H1 (cell line): ENCODE results near the gene PDZRN3. TPM values are rescaled to one million over a fixed set of nuclear protein-coding genes. Genes with fewer than 3 reads are reported as not detected.

ENCODE experiments used
- CTCF ChIA-PET: fragments of 300-600 bp; sonication (Branson Sonifier 250); formaldehyde crosslinking; loops from one replicate; lab custom pipeline; 2021; ENCODE audit not compliant: partially characterized antibody; lab: Charles Lee
- POLR2A ChIA-PET: fragments of 300-600 bp; sonication (Branson Sonifier 250); formaldehyde crosslinking; loops from one replicate; lab custom pipeline; 2021; ENCODE audit warnings: inconsistent platforms; ENCODE audit not compliant: partially characterized antibody; lab: Charles Lee
- DNase-seq, 2 experiments: peaks; one replicate each; pipeline versions ENCODE4 v3.0.0 to v3.0.0-alpha.2; 2010 to 2022; ENCODE audit warnings: low spot score in 2 of 2, low read depth in 1 of 2, mixed read lengths in 1 of 2
- FAIRE-seq: peaks from 2 replicates; lab custom pipeline; 2011; peaks lifted over from hg19 to GRCh38; lab: Jason Lieb, UNC
- H2AFZ ChIP-seq: 2 replicates; pipeline ENCODE4 v1.8.1; 2012; ENCODE audit warnings: low read length, inconsistent platforms
- H2AK5ac ChIP-seq: 2 replicates; pipeline ENCODE4 v1.6.1; 2013; ENCODE audit warnings: low read depth, low read length
- H2BK120ac ChIP-seq: replicated peaks from 2 replicates; pipeline ENCODE3; 2013; ENCODE audit warnings: low read depth, low read length, inconsistent platforms
- H2BK12ac ChIP-seq: 2 replicates; pipeline ENCODE4 v1.6.1; 2013; ENCODE audit warnings: low read depth, low read length
- H2BK15ac ChIP-seq: 2 replicates; pipeline ENCODE4 v1.6.1; 2013; ENCODE audit warnings: low read length
- H2BK20ac ChIP-seq: 2 replicates; pipeline ENCODE4 v1.6.1; 2013; ENCODE audit warnings: low read length
- H2BK5ac ChIP-seq: 2 replicates; pipeline ENCODE4 v1.6.1; 2013; ENCODE audit warnings: low read depth, low read length
- H3K14ac ChIP-seq: 2 replicates; pipeline ENCODE4 v1.6.1; 2013; ENCODE audit warnings: inconsistent platforms; ENCODE audit not compliant: insufficient read length
- H3K18ac ChIP-seq: 2 replicates; pipeline ENCODE4 v1.6.1; 2013; ENCODE audit warnings: low read length; ENCODE audit errors: extremely low read depth
- H3K23ac ChIP-seq: 2 replicates; pipeline ENCODE4 v1.6.1; 2013; ENCODE audit warnings: inconsistent platforms; ENCODE audit not compliant: insufficient read length
- H3K23me2 ChIP-seq: 2 replicates; pipeline ENCODE4 v1.6.1; 2013; ENCODE audit warnings: low read depth, low read length
- H3K27ac ChIP-seq: 2 replicates; pipeline ENCODE4 v1.6.1; 2011; ENCODE audit warnings: low read depth, low read length, inconsistent platforms
- H3K27me3 ChIP-seq, 4 experiments: replicated peaks in 1 of 4; 1 replicate in 1 of 4; 2 replicates in 3 of 4; pipeline versions ENCODE4 v1.6.1 to v1.8.1; 2011 to 2013; ENCODE audit warnings: low read length in 3 of 4, mild to moderate bottlenecking in 3 of 4, inconsistent platforms in 2 of 4, mixed read lengths in 2 of 4, moderate library complexity in 1 of 4; ENCODE audit not compliant: control insufficient read depth in 3 of 4, insufficient read depth in 3 of 4; ENCODE audit errors: extremely low read depth in 1 of 4
- H3K36me3 ChIP-seq, 4 experiments: 2 replicates each; pipeline versions ENCODE4 v1.6.1 to v1.8.1; 2011 to 2013; ENCODE audit warnings: mild to moderate bottlenecking in 4 of 4, low read length in 3 of 4, moderate library complexity in 2 of 4, control low read depth in 1 of 4, inconsistent platforms in 1 of 4; ENCODE audit not compliant: insufficient read depth in 4 of 4, control insufficient read depth in 2 of 4
- H3K4ac ChIP-seq: replicated peaks from 2 replicates; pipeline ENCODE3; 2013; ENCODE audit warnings: low read length, low read depth, mixed read lengths, inconsistent platforms; ENCODE audit not compliant: insufficient read length
- H3K4me1 ChIP-seq, 4 experiments: replicated peaks in 1 of 4; 1 replicate in 1 of 4; 2 replicates in 3 of 4; pipeline versions ENCODE4 v1.6.1 to v1.8.1; 2011 to 2013; ENCODE audit warnings: low read length in 3 of 4, inconsistent platforms in 2 of 4, mixed read lengths in 1 of 4; ENCODE audit not compliant: insufficient read depth in 4 of 4, control insufficient read depth in 3 of 4
- H3K4me2 ChIP-seq, 2 experiments: 2 replicates each; pipeline versions ENCODE4 v1.6.1 to v1.8.1; 2011 to 2013; ENCODE audit warnings: low read depth in 2 of 2, low read length in 2 of 2, control low read depth in 1 of 2, inconsistent platforms in 1 of 2, mild to moderate bottlenecking in 1 of 2; ENCODE audit not compliant: insufficient read depth in 1 of 2
- H3K4me3 ChIP-seq, 4 experiments: fragments of 200-600, 300-600 bp in 1 of 4; sonication (generic), shearing (Covaris generic), sonication (Bioruptor Twin) in 1 of 4; 2 replicates each; pipeline versions ENCODE4 v1.5.1 to v1.8.1; 2011 to 2016; ENCODE audit warnings: low read length in 4 of 4, low read depth in 3 of 4, control low read depth in 2 of 4, inconsistent platforms in 2 of 4, mild to moderate bottlenecking in 2 of 4, mixed read lengths in 1 of 4, moderate library complexity in 1 of 4; ENCODE audit not compliant: insufficient read depth in 2 of 4; ENCODE audit errors: extremely low read depth in 1 of 4
- H3K56ac ChIP-seq: replicated peaks from 2 replicates; pipeline ENCODE3; 2013; ENCODE audit warnings: low read depth, mild to moderate bottlenecking, mixed read lengths, low read length, inconsistent platforms; ENCODE audit not compliant: insufficient read length
- H3K79me1 ChIP-seq: 2 replicates; pipeline ENCODE4 v1.6.1; 2013; ENCODE audit warnings: low read depth, low read length, control low read depth
- H3K79me2 ChIP-seq, 2 experiments: 2 replicates each; pipeline versions ENCODE4 v1.6.1 to v1.8.1; 2012 to 2013; ENCODE audit warnings: low read length in 2 of 2, mild to moderate bottlenecking in 2 of 2, inconsistent platforms in 1 of 2; ENCODE audit not compliant: insufficient read depth in 2 of 2, control insufficient read depth in 1 of 2
- H3K9ac ChIP-seq, 4 experiments: replicated peaks in 1 of 4; 1 replicate in 1 of 4; 2 replicates in 3 of 4; pipeline versions ENCODE4 v1.6.1 to v1.8.1; 2011 to 2013; ENCODE audit warnings: low read depth in 3 of 4, low read length in 3 of 4, control low read depth in 2 of 4, mild to moderate bottlenecking in 2 of 4, moderate library complexity in 2 of 4, inconsistent platforms in 1 of 4; ENCODE audit errors: extremely low read depth in 1 of 4
- H3K9me3 ChIP-seq, 2 experiments: 2 replicates each; pipeline versions ENCODE4 v1.6.1 to v1.8.1; 2012 to 2013; ENCODE audit warnings: mild to moderate bottlenecking in 2 of 2, moderate library complexity in 2 of 2, control low read depth in 1 of 2, inconsistent platforms in 1 of 2, low read depth in 1 of 2, low read length in 1 of 2, mixed read lengths in 1 of 2; ENCODE audit not compliant: insufficient read depth in 2 of 2
- H4K20me1 ChIP-seq, 2 experiments: replicated peaks in 1 of 2; 2 replicates each; pipeline versions ENCODE3 to v1.8.1; 2011 to 2013; ENCODE audit warnings: inconsistent platforms in 2 of 2, low read length in 2 of 2, mild to moderate bottlenecking in 1 of 2; ENCODE audit not compliant: insufficient read depth in 2 of 2, control insufficient read depth in 1 of 2
- H4K5ac ChIP-seq: 2 replicates; pipeline ENCODE4 v1.6.1; 2013; ENCODE audit warnings: low read length, low read depth, mixed read lengths, inconsistent platforms; ENCODE audit not compliant: insufficient read length
- H4K8ac ChIP-seq: 2 replicates; pipeline ENCODE4 v1.8.0; 2013; ENCODE audit warnings: mild to moderate bottlenecking, moderate library complexity, low read length, inconsistent platforms; ENCODE audit not compliant: insufficient read depth; ENCODE audit errors: extremely low read depth
- H4K91ac ChIP-seq: replicated peaks from 2 replicates; pipeline ENCODE3; 2013; ENCODE audit warnings: low read length, mixed read lengths, inconsistent platforms; ENCODE audit not compliant: insufficient read length
- BACH1 ChIP-seq: IDR thresholded peaks from 2 replicates; pipeline ENCODE4 v1.6.1; 2012; ENCODE audit warnings: low read length, improper control_type of control experiment
- CBX5 ChIP-seq: fragments of 300-800, 300-1000 bp; sonication (generic); IDR thresholded peaks from 2 replicates; pipeline ENCODE4 v1.7.1; 2016; ENCODE audit warnings: antibody characterized with exemption, low read length, low read depth
- CHD1 ChIP-seq: IDR thresholded peaks from 2 replicates; pipeline ENCODE4 v1.6.1; 2012; ENCODE audit warnings: low read depth, low read length, improper control_type of control experiment
- EGR1 ChIP-seq: IDR thresholded peaks from 2 replicates; pipeline ENCODE4 v1.6.1; 2011; ENCODE audit warnings: low read depth, low read length, borderline replicate concordance
- HDAC6 ChIP-seq: IDR thresholded peaks from one replicate; pipeline ENCODE4 v1.7.1; 2012; ENCODE audit warnings: low read depth, mild to moderate bottlenecking, inconsistent platforms, low read length, moderate library complexity
- JUN ChIP-seq: IDR thresholded peaks from 2 replicates; pipeline ENCODE4 v1.6.1; 2011; ENCODE audit warnings: low read depth, mild to moderate bottlenecking, improper control_type of control experiment, low read length
- NRF1 ChIP-seq: IDR thresholded peaks from 2 replicates; pipeline ENCODE4 v1.6.1; 2011; ENCODE audit warnings: mild to moderate bottlenecking, low read depth, low read length, improper control_type of control experiment
- RFX5 ChIP-seq: IDR thresholded peaks from 2 replicates; pipeline ENCODE4 v1.6.1; 2011; ENCODE audit warnings: low read depth, low read length, improper control_type of control experiment, borderline replicate concordance
- SIRT6 ChIP-seq: IDR thresholded peaks from one replicate; pipeline ENCODE4 v1.7.1; 2012; ENCODE audit warnings: low read length, inconsistent platforms
- TEAD4 ChIP-seq: IDR thresholded peaks from 2 replicates; pipeline ENCODE4 v1.6.1; 2012; ENCODE audit warnings: low read depth, low read length, inconsistent platforms, mixed read lengths
- WGBS, 2 experiments: shearing (Covaris generic) in 1 of 2; methylation state at CpG; one replicate each; pipeline versions ENCODE4 v1.1.6 to v1.1.7; 2013 to 2015; ENCODE audit warnings: low lambda C conversion rate in 2 of 2, mixed read lengths in 2 of 2, inconsistent platforms in 1 of 2, low coverage in 1 of 2, missing lambda C conversion rate in 1 of 2; ENCODE audit not compliant: insufficient replicate concordance in 2 of 2, insufficient coverage in 1 of 2, insufficient read length in 1 of 2; ENCODE audit errors: extremely low coverage in 1 of 2, missing lambda C conversion rate in 1 of 2; 5-methylcytosine and 5-hydroxymethylcytosine counted together
- polyA plus RNA-seq, 7 experiments: library from polyadenylated mRNA; depleted of rRNA in 3 of 7; stranded (reverse) in 5 of 7; unstranded in 2 of 7; fragments of >200 nt in 5 of 7; fragments of 200-250 nt in 2 of 7; gene quantifications; 1 replicate in 5 of 7; 2 replicates in 1 of 7; 4 replicates in 1 of 7; pipeline versions ENCODE4 v1.2.1 to v1.2.3, GENCODE V29; 2011 to 2013; ENCODE audit warnings: missing spikeins in 2 of 7, mixed read lengths in 2 of 7
- total RNA-seq: library from RNA; stranded (reverse); fragmentation: NEBNext Ultra II Directional; extraction: Animal tissue kit (Norgen Biotek cat#: 25700); gene quantifications from 2 replicates; pipeline ENCODE4 v1.2.1, GENCODE V29; 2021

The PDZRN3 gene
- total and polyA plus RNA-seq, 2 of the 8 experiments (the other 6 are each of a cell fraction or from before 2014, with no cell fraction given), result 4.2 to 20.5 TPM

GRCh38 chr3:73469331-73469730, 155.4 kb downstream of the PDZRN3 start:
- Histone ChIP-seq H3K14ac (no peak overlapping the region), H3K9me3 (no peaks in the 10 kb centered on the region), H3K4me3 (no peak overlapping the region), H3K56ac (no peak overlapping the region), H3K36me3 (no peaks in the 10 kb centered on the region), H2BK12ac (no peak overlapping the region), H3K79me2 (peaks cover 0 to 2% of the 10 kb centered on the region in 2 experiments; a peak in 1 of 4 replicates), H2BK120ac (no peak overlapping the region), H3K9ac (no peak overlapping the region), H3K79me1 (no peaks in the 10 kb centered on the region), H2AFZ (no peak overlapping the region), H3K27me3 (peaks cover 0 to 1% (median 0%) of the 10 kb centered on the region in 4 experiments; a peak in 1 of 7 replicates), H3K4me2 (no peak overlapping the region), H3K4ac (no peak overlapping the region), H3K23me2 (no peaks in the 10 kb centered on the region), H2BK20ac (no peak overlapping the region), H4K5ac (no peak overlapping the region), H3K4me1 (peaks cover 0 to 5% (median 0%) of the 10 kb centered on the region in 4 experiments; a peak in 1 of 7 replicates), H4K91ac (no peak overlapping the region), H2BK5ac (no peak overlapping the region), H3K23ac (no peak overlapping the region), H3K18ac (no peak overlapping the region), H4K8ac (no peak overlapping the region), H3K27ac (no peak overlapping the region), H4K20me1 (no peaks in the 10 kb centered on the region), H2BK15ac (no peak overlapping the region), H2AK5ac (no peak overlapping the region)
- ChIA-PET CTCF (interaction anchor here (0.8 kb wide), 1 partner anchor 16 kb away, joined by 5 read pairs; no protein-coding TSS in a partner anchor), POLR2A (no interaction called here)
- no peak for TF ChIP-seq CHD1
- TF ChIP-seq JUN, result no peak
- TF ChIP-seq CBX5, result no peak
- no peak for TF ChIP-seq NRF1
- no peak for TF ChIP-seq RFX5
- TF ChIP-seq HDAC6, result no peak
- no peak for TF ChIP-seq TEAD4
- no peak for TF ChIP-seq EGR1
- no peak for TF ChIP-seq SIRT6
- TF ChIP-seq BACH1, result no peak
- WGBS, 2 experiments, result 93% methylated on average over 9 of the region's 9 CpGs; no CpG with 5 or more reads in 1 of the 2 experiments
- no peak for DNase-seq
- no peak for FAIRE-seq
